ENCODE measurements around the gene SUV39H1. TPM values are rescaled to one million over a fixed set of nuclear protein-coding genes. Genes with fewer than 3 reads are reported as not detected.
"Not testable (repeated sequence)": the region's sequence is repeated elsewhere in the genome, so short reads cannot be mapped to it uniquely, and the experiment has no call there.

The SUV39H1 gene
- total RNA-seq (ENCODE audit: unreplicated experiment): 4.7 TPM
- long read RNA-seq, partial matches to known transcripts: 1 of 6 reads
- long read RNA-seq, other reads (novel, unspliced or antisense): 3 of 6 reads

GRCh38 chrX:48696301-48696908 is at the start of gene SUV39H1:
SUV39H1 (plus strand) TSS chrX:48696734; CDS start chrX:48696785, 51 bp downstream.
- H3K4me3 Mint-ChIP-seq (ENCODE audit: unreplicated experiment): peak within 1 kb of the TSS; percentile 91
- H3K9me3 Mint-ChIP-seq (ENCODE audit: unreplicated experiment): peaks cover 12% of the 10 kb centered on the region
- no peak for TF ChIP-seq CTCF (IDR thresholded peaks at IDR 0.05; ENCODE audit: partially characterized antibody, unreplicated experiment)
- no peaks in the 10 kb centered on the region for H3K36me3 Mint-ChIP-seq (ENCODE audit: unreplicated experiment)
- peak; percentile 85 for DNase-seq
- H3K27me3 Mint-ChIP-seq (ENCODE audit: unreplicated experiment): peaks cover 4% of the 10 kb centered on the region
- H3K27ac Mint-ChIP-seq (ENCODE audit: unreplicated experiment): peak within 1 kb of the TSS; percentile 98
- peaks cover 13% of the 10 kb centered on the region for H3K4me1 Mint-ChIP-seq (ENCODE audit: low read depth, unreplicated experiment)

- Mint-ChIP-seq H3K9me3 (ENCODE audit: unreplicated experiment) (no peaks in the 10 kb centered on the region), H3K4me1 (ENCODE audit: low read depth, unreplicated experiment) (peaks cover 6% of the 10 kb centered on the region), H3K4me3 (ENCODE audit: unreplicated experiment) (no peak overlapping the region), H3K36me3 (ENCODE audit: unreplicated experiment) (no peaks in the 10 kb centered on the region), H3K27ac (ENCODE audit: unreplicated experiment) (peak overlapping the region; percentile 97), H3K27me3 (ENCODE audit: unreplicated experiment) (no peaks in the 10 kb centered on the region)
- TF ChIP-seq CTCF (IDR thresholded peaks at IDR 0.05; ENCODE audit: partially characterized antibody, unreplicated experiment): no peak
- peak; percentile 64 for DNase-seq
Measured at GRCh38 chrX:48648336-48648751, 48.2 kb upstream of the SUV39H1 start.

GRCh38 chrX:48649102-48649501 is 47.4 kb upstream of the SUV39H1 start:
- no peak for TF ChIP-seq CTCF (IDR thresholded peaks at IDR 0.05; ENCODE audit: partially characterized antibody, unreplicated experiment)
- H3K4me3 Mint-ChIP-seq (ENCODE audit: unreplicated experiment): peak overlapping the region; percentile 50
- peak overlapping the region; percentile 97 for H3K27ac Mint-ChIP-seq (ENCODE audit: unreplicated experiment)
- DNase-seq: no peak
- peaks cover 4% of the 10 kb centered on the region for H3K36me3 Mint-ChIP-seq (ENCODE audit: unreplicated experiment)
- H3K4me1 Mint-ChIP-seq (ENCODE audit: low read depth, unreplicated experiment): peaks cover 6% of the 10 kb centered on the region
- peaks cover 3% of the 10 kb centered on the region for H3K27me3 Mint-ChIP-seq (ENCODE audit: unreplicated experiment)
- H3K9me3 Mint-ChIP-seq (ENCODE audit: unreplicated experiment): no peaks in the 10 kb centered on the region

- H3K36me3 Mint-ChIP-seq (ENCODE audit: unreplicated experiment); H3K27me3 Mint-ChIP-seq (ENCODE audit: unreplicated experiment); H3K4me1 Mint-ChIP-seq (ENCODE audit: low read depth, unreplicated experiment): not testable (repeated sequence)
Measured at GRCh38 chrX:48652055-48652579, 44.4 kb upstream of the SUV39H1 start.

GRCh38 chrX:48654746-48655145 is 41.8 kb upstream of the SUV39H1 start:
- not testable (repeated sequence) for H3K4me3 Mint-ChIP-seq (ENCODE audit: unreplicated experiment); H3K36me3 Mint-ChIP-seq (ENCODE audit: unreplicated experiment); DNase-seq; H3K27ac Mint-ChIP-seq (ENCODE audit: unreplicated experiment); H3K9me3 Mint-ChIP-seq (ENCODE audit: unreplicated experiment); H3K27me3 Mint-ChIP-seq (ENCODE audit: unreplicated experiment); H3K4me1 Mint-ChIP-seq (ENCODE audit: low read depth, unreplicated experiment)

More at GRCh38 chrX:48652055-48652579, 44.4 kb upstream of the SUV39H1 start:
- not testable (repeated sequence) for H3K9me3 Mint-ChIP-seq (ENCODE audit: unreplicated experiment); H3K27ac Mint-ChIP-seq (ENCODE audit: unreplicated experiment); DNase-seq; H3K4me3 Mint-ChIP-seq (ENCODE audit: unreplicated experiment)

GRCh38 chrX:48659686-48660085 is 36.8 kb upstream of the SUV39H1 start:
- peaks cover 14% of the 10 kb centered on the region for H3K36me3 Mint-ChIP-seq (ENCODE audit: unreplicated experiment)
- H3K9me3 Mint-ChIP-seq (ENCODE audit: unreplicated experiment); H3K27me3 Mint-ChIP-seq (ENCODE audit: unreplicated experiment); DNase-seq; H3K4me3 Mint-ChIP-seq (ENCODE audit: unreplicated experiment); H3K27ac Mint-ChIP-seq (ENCODE audit: unreplicated experiment); H3K4me1 Mint-ChIP-seq (ENCODE audit: low read depth, unreplicated experiment): not testable (repeated sequence)
